OCI-LY3 (cell line): ENCODE measurements around the gene AXIN1.

Source experiments
- EZH2phosphoT487 ChIP-seq: fragments of 200-600 bp; shearing (Covaris generic); IDR thresholded peaks from 2 replicates; pipeline ENCODE4 v1.6.1; 2018; ENCODE audit warnings: antibody characterized with exemption, mixed run types, low read depth
- TF ChIP-seq, protein P1 (sequence below): fragments of 200-600, 300-600 bp; sonication (generic); IDR thresholded peaks from 2 replicates; pipeline ENCODE4 v1.5.1; 2014; ENCODE audit warnings: antibody characterized with exemption, low read length, low read depth

DNA sequence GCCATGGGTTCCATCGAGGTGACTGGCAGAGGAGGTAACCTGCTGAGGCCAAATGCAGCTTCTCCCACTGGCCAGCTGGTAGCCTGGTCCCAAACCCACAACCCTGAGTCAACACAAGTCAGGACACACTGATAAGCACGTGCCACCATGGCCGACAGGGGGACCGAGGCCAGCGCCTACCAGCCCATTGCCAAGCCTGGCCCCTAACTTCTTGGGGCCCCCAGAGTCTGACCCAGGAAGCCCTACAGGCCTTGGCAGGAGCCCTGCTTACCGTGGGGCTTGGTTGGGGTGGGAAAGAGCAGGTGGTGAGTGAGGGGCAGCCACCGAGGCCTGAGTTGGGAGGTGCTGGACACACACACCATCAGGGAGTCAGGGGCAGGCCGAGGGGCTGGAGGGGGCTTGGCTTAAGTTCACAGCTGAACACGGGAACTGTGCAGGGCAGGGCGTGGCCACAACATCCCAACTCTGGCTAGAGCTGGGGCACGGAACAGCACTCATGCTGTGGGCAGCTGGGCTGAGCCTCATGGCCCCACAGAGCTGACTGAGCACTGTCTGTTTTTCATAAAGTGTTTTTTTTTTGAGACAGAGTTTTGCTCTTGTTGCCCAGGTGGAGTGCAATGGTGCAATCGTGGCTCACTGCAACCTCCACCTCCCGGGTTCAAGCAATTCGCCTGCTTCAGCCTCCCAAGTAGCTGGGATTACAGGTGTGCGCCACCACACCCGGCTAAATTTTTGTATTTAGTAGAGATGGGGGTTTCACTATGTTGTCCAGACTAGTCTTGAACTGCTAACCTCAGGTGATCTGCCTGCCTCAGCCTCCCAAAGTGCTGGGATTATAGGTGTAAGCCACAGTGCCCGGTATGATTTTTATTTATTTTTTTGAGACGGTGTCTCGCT lies 12.3 kb upstream of the AXIN1 start:
- TF ChIP-seq, protein P1, sequence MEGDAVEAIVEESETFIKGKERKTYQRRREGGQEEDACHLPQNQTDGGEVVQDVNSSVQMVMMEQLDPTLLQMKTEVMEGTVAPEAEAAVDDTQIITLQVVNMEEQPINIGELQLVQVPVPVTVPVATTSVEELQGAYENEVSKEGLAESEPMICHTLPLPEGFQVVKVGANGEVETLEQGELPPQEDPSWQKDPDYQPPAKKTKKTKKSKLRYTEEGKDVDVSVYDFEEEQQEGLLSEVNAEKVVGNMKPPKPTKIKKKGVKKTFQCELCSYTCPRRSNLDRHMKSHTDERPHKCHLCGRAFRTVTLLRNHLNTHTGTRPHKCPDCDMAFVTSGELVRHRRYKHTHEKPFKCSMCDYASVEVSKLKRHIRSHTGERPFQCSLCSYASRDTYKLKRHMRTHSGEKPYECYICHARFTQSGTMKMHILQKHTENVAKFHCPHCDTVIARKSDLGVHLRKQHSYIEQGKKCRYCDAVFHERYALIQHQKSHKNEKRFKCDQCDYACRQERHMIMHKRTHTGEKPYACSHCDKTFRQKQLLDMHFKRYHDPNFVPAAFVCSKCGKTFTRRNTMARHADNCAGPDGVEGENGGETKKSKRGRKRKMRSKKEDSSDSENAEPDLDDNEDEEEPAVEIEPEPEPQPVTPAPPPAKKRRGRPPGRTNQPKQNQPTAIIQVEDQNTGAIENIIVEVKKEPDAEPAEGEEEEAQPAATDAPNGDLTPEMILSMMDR = no peak
- TF ChIP-seq EZH2phosphoT487 = no peak
